ENCODE data around the gene CSTB. TPM values are rescaled to one million over a fixed set of nuclear protein-coding genes. Genes with fewer than 3 reads are reported as not detected.

The CSTB gene
- total RNA-seq, 4 donors from 2014 or later: 17.5 to 39.9 (median 27.9) TPM

DNA sequence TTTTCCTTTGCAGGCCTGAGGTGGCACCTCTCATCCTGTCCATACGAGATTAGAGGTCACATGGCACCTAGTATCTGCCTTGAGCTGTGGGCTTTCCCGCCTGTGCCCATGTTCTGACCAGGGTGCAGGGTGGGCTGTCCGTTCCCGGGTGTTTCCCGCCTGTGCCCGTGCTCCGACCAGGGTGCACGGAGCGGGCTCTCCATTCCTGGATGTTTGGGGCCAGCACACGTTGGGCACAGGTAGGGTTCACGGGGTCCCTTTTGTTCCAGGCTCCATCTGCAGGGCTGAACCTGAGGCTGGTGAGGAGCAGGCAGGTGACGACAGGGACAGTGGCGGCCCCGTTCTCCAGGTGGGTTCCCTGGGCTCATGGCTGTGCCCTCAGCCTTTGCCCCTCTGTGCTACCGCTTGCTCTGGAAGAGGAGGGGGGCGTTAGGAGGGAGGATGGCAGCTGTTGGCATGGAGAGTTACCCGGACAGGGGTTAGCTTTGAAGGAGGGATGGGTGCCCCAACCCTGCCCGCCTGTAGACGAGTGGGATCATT is 23.3 kb upstream of the CSTB start:
- no peak overlapping the region for H3K4me3 ChIP-seq
- TF ChIP-seq EP300 (IDR thresholded peaks at IDR 0.05) (no peak), POLR2AphosphoS5 (IDR thresholded peaks at IDR 0.05) (no peak), POLR2A (IDR thresholded peaks at IDR 0.05) (no peak)
- TF ChIP-seq, protein P1, sequence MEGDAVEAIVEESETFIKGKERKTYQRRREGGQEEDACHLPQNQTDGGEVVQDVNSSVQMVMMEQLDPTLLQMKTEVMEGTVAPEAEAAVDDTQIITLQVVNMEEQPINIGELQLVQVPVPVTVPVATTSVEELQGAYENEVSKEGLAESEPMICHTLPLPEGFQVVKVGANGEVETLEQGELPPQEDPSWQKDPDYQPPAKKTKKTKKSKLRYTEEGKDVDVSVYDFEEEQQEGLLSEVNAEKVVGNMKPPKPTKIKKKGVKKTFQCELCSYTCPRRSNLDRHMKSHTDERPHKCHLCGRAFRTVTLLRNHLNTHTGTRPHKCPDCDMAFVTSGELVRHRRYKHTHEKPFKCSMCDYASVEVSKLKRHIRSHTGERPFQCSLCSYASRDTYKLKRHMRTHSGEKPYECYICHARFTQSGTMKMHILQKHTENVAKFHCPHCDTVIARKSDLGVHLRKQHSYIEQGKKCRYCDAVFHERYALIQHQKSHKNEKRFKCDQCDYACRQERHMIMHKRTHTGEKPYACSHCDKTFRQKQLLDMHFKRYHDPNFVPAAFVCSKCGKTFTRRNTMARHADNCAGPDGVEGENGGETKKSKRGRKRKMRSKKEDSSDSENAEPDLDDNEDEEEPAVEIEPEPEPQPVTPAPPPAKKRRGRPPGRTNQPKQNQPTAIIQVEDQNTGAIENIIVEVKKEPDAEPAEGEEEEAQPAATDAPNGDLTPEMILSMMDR (IDR thresholded peaks at IDR 0.05): no peak
- H3K4me1 ChIP-seq: no peaks in the 10 kb centered on the region
- H3K36me3 ChIP-seq: peaks cover 100% of the 10 kb centered on the region
- no peak overlapping the region for H3K27ac ChIP-seq
- H3K9me3 ChIP-seq: no peaks in the 10 kb centered on the region
- no peak for DNase-seq (ENCODE audit: low spot score in 2 of 2)
- no peaks in the 10 kb centered on the region for H3K27me3 ChIP-seq
- WGBS: 83% methylated on average over 4 of the region's 19 CpGs

DNA sequence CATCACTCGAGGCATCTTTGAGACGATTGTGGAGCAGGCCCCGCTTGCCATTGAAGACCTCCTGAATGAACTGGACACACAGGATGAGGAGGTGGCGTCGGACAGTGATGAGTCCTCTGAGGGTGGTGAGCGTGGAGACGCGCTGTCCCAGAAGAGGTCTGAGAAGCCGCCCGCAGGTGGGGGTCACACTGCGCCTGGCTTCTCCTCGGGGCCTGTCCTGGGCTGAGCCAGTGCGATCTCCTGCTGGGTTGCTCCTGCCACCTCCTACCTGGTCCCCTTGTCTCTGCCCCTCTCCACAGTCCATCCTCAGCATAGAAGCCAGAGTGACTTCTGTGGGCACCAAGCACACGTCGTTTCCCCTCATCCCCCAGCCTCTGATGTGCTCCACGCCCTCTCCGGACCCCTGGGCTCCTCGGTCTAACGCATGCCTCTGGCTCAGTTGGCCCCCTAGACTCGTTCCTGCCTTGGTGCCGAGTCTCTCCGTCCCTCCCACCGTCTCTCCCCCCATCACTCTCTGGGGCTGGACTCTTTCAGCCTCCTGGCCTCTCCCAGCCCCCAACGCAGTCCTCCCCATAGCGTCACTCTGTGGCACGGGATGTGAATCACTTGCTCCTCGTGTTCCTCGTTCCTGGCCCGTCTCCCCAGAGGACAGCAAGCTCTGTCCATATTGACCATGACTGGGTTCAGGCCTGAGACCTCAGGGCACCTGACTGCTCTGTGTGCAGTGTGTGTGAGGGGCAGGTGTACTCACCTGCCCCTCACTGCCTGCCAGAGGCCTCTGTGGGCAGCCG is 22.0 kb upstream of the CSTB start:
- WGBS: 91% methylated on average over 21 of the region's 30 CpGs
- no peaks in the 10 kb centered on the region for H3K9me3 ChIP-seq
- no peak for DNase-seq (ENCODE audit: low spot score in 2 of 2)
- TF ChIP-seq, protein P1 (IDR thresholded peaks at IDR 0.05): no peak
- no peak for TF ChIP-seq POLR2AphosphoS5 (IDR thresholded peaks at IDR 0.05)
- TF ChIP-seq POLR2A (IDR thresholded peaks at IDR 0.05): no peak
- no peak for TF ChIP-seq EP300 (IDR thresholded peaks at IDR 0.05)
- no peaks in the 10 kb centered on the region for H3K4me1 ChIP-seq
- H3K27ac ChIP-seq: no peak overlapping the region
- H3K27me3 ChIP-seq: no peaks in the 10 kb centered on the region
- H3K4me3 ChIP-seq: no peak overlapping the region
- peaks cover 100% of the 10 kb centered on the region for H3K36me3 ChIP-seq

DNA sequence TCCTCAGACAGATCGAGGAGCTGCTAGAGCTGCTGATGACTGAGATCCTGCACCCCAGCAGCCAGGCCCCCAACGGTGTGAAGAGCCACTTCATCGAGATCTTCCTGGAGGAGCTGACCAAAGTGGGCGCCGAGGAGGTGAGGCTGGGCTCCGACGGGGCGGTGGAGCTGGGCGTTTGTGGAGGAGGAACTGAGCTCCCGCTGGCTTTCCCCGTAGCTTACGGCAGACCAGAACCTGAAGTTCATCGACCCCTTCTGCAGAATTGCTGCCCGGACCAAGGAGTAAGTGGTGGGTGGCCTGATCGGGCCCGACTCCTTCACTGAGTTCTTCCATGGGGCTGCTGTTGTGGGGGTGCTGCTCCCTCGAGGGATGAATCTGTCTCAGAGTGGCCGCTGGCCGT is 21.3 kb upstream of the CSTB start:
- no peak for DNase-seq (ENCODE audit: low spot score in 2 of 2)
- Histone ChIP-seq H3K36me3 (peaks cover 100% of the 10 kb centered on the region), H3K9me3 (no peaks in the 10 kb centered on the region), H3K27me3 (no peaks in the 10 kb centered on the region), H3K27ac (no peak overlapping the region), H3K4me1 (no peaks in the 10 kb centered on the region), H3K4me3 (no peak overlapping the region)
- TF ChIP-seq, protein P1 (IDR thresholded peaks at IDR 0.05): no peak
- TF ChIP-seq POLR2AphosphoS5 (IDR thresholded peaks at IDR 0.05) (no peak), POLR2A (IDR thresholded peaks at IDR 0.05) (no peak), EP300 (IDR thresholded peaks at IDR 0.05) (no peak)
- 100% methylated on average over 3 of the region's 19 CpGs for WGBS

DNA sequence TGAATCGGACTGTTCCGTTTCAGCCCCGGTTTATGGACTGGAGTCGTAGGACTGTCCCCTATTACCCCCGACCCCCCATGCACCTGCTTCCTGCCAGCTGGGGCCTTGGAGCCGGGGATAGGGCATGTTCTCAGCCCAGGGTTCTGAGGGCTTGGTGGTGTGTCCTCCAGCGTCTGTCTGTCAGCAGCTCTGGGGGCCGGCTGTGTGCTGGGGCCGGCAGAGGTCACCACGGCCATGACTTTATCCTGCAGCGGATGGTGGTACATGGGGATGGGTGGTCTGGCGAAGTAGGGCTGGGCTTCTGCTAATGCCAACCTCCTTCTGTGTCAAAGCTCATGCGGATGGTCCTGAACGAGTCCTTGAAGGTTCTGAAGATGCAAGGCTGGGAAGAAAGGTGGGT is 18.7 kb upstream of the CSTB start:
- peaks cover 84% of the 10 kb centered on the region for H3K36me3 ChIP-seq
- no peak overlapping the region for H3K27ac ChIP-seq
- peaks cover 13% of the 10 kb centered on the region for H3K4me1 ChIP-seq
- no peak for TF ChIP-seq POLR2A (IDR thresholded peaks at IDR 0.05)
- DNase-seq (ENCODE audit: low spot score in 2 of 2): no peak
- H3K27me3 ChIP-seq: no peaks in the 10 kb centered on the region
- H3K9me3 ChIP-seq: no peaks in the 10 kb centered on the region
- 86% methylated on average over 6 of the region's 14 CpGs for WGBS
- H3K4me3 ChIP-seq: no peak overlapping the region

DNA sequence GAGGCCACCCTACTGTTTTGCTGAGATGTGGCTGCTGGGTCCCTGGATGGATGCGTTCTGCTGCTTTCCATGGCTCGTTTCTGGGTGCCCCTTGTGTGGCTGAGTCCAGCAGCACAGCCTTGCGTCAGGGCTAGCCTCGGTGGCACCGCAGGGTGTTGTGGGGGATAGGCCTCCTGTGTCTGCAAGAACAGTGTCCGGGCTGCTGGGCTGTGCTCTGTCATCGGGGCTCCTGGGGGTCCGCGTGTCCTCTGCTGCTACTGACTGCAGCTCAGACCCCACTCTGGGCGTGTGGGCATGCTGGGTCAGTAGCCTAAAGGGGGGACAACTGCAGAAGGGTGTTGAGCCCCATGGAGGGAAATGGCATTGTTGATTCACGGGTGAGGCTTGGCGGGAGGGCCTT is 18.2 kb upstream of the CSTB start:
- DNase-seq (ENCODE audit: low spot score in 2 of 2): no peak
- no peak overlapping the region for H3K27ac ChIP-seq
- TF ChIP-seq EP300 (IDR thresholded peaks at IDR 0.05): no peak
- no peak for TF ChIP-seq POLR2A (IDR thresholded peaks at IDR 0.05)
- TF ChIP-seq POLR2AphosphoS5 (IDR thresholded peaks at IDR 0.05): no peak
- TF ChIP-seq, protein P1 (IDR thresholded peaks at IDR 0.05): no peak
- peaks cover 79% of the 10 kb centered on the region for H3K36me3 ChIP-seq
- H3K4me1 ChIP-seq: peaks cover 15% of the 10 kb centered on the region
- H3K27me3 ChIP-seq: no peaks in the 10 kb centered on the region
- WGBS: 86% methylated on average over 4 of the region's 12 CpGs
- no peak overlapping the region for H3K4me3 ChIP-seq
- no peaks in the 10 kb centered on the region for H3K9me3 ChIP-seq
